HEK293 (cell line): Measurements from ENCODE around the gene KRTCAP2.

Experiments used
- CTCF ChIA-PET: fragments of 350-600 bp; formaldehyde crosslinking; extraction: SDS; loops from one replicate; lab custom pipeline; 2021; ENCODE audit warnings: antibody characterized with exemption; lab: Yijun Ruan, JAX
- POLR2A ChIA-PET: fragments of 300-600 bp; formaldehyde crosslinking; extraction: SDS; loops from one replicate; lab custom pipeline; 2020; ENCODE audit warnings: antibody characterized with exemption, inconsistent platforms; lab: Yijun Ruan, JAX
- H3K27ac ChIP-seq: fragments of 200-500 bp; sonication (Bioruptor generic); 2 replicates; pipeline ENCODE4 v1.5.1; 2014; ENCODE audit warnings: low read depth, low read length, control low read depth, inconsistent platforms; ENCODE audit errors: extremely low read depth
- H3K36me3 ChIP-seq, 2 experiments: fragments of 200-500 bp in 1 of 2; sonication (Bioruptor generic) in 1 of 2; 1 replicate in 1 of 2; 2 replicates in 1 of 2; pipeline ENCODE4 v1.5.1; 2014 to 2017; ENCODE audit warnings: inconsistent platforms in 2 of 2, low read length in 2 of 2; ENCODE audit not compliant: control insufficient read depth in 2 of 2, insufficient read depth in 1 of 2
- H3K4me1 ChIP-seq: fragments of 200-500 bp; sonication (Bioruptor generic); 2 replicates; pipeline ENCODE4 v1.5.1; 2014; ENCODE audit warnings: mild to moderate bottlenecking, low read length, inconsistent platforms; ENCODE audit not compliant: control insufficient read depth, insufficient read depth
- H3K4me3 ChIP-seq: 2 replicates; pipeline ENCODE4 v1.5.1; 2011; ENCODE audit warnings: low read depth, mild to moderate bottlenecking, control low read depth, low read length, moderate library complexity
- H3K9me3 ChIP-seq: fragments of 200-500 bp; sonication (Bioruptor generic); 2 replicates; pipeline ENCODE4 v1.5.1; 2014; ENCODE audit warnings: low read depth, low read length, inconsistent platforms; ENCODE audit not compliant: control insufficient read depth, insufficient read depth
- GLIS2 ChIP-seq: fragments of 450-650 bp; formaldehyde crosslinking; IDR thresholded peaks from 2 replicates; pipeline ENCODE4 v1.5.1; 2016; ENCODE audit warnings: missing biosample characterization, missing genetic modification characterization
- KLF8 ChIP-seq: fragments of 450-650 bp; formaldehyde crosslinking; IDR thresholded peaks from 2 replicates; pipeline ENCODE4 v1.5.1; 2016; ENCODE audit warnings: missing biosample characterization, missing genetic modification characterization
- PATZ1 ChIP-seq: fragments of 450-650 bp; formaldehyde crosslinking; IDR thresholded peaks from 2 replicates; pipeline ENCODE4 v1.5.1; 2016; ENCODE audit warnings: missing biosample characterization, missing genetic modification characterization
- SCRT2 ChIP-seq: fragments of 450-650 bp; formaldehyde crosslinking; IDR thresholded peaks from 2 replicates; pipeline ENCODE4 v1.5.1; 2016; ENCODE audit warnings: missing biosample characterization, missing genetic modification characterization
- ZBTB48 ChIP-seq: fragments of 450-650 bp; formaldehyde crosslinking; IDR thresholded peaks from 2 replicates; pipeline ENCODE4 v1.5.1; 2016; ENCODE audit warnings: missing biosample characterization, missing genetic modification characterization
- ZNF2 ChIP-seq: fragments of 450-650 bp; formaldehyde crosslinking; IDR thresholded peaks from 2 replicates; pipeline ENCODE4 v1.5.1; 2016; ENCODE audit warnings: missing biosample characterization, missing genetic modification characterization
- ZNF626 ChIP-seq: fragments of 450-650 bp; sonication (Bioruptor Pico); formaldehyde crosslinking; IDR thresholded peaks from 2 replicates; pipeline ENCODE4 v1.5.1; 2018; ENCODE audit warnings: missing biosample characterization, missing genetic modification characterization, inconsistent platforms
- ZNF677 ChIP-seq: fragments of 450-650 bp; IDR thresholded peaks from 2 replicates; pipeline ENCODE4 v1.5.0; 2018; ENCODE audit warnings: missing biosample characterization, mild to moderate bottlenecking, missing genetic modification characterization, moderate library complexity
- ZNF704 ChIP-seq: fragments of 450-650 bp; formaldehyde crosslinking; IDR thresholded peaks from 2 replicates; pipeline ENCODE4 v1.5.1; 2016; ENCODE audit warnings: missing biosample characterization, missing genetic modification characterization
- ZNF768 ChIP-seq: fragments of 450-650 bp; formaldehyde crosslinking; IDR thresholded peaks from 2 replicates; pipeline ENCODE4 v1.5.1; 2018; ENCODE audit warnings: missing biosample characterization, mild to moderate bottlenecking, missing genetic modification characterization
- ZNF843 ChIP-seq: fragments of 450-650 bp; formaldehyde crosslinking; IDR thresholded peaks from 2 replicates; pipeline ENCODE4 v1.5.1; 2016; ENCODE audit warnings: missing biosample characterization, missing genetic modification characterization
- ZXDB ChIP-seq: fragments of 450-650 bp; formaldehyde crosslinking; IDR thresholded peaks from 2 replicates; pipeline ENCODE4 v1.5.1; 2016; ENCODE audit warnings: missing biosample characterization, missing genetic modification characterization
- TF ChIP-seq, protein P1 (sequence below): fragments of 450-650 bp; formaldehyde crosslinking; IDR thresholded peaks from 2 replicates; pipeline ENCODE4 v1.5.1; 2016; ENCODE audit warnings: missing biosample characterization, missing genetic modification characterization
- TF ChIP-seq, protein P2 (sequence below): fragments of 450-650 bp; IDR thresholded peaks from 2 replicates; pipeline ENCODE4 v1.5.1; 2018; ENCODE audit warnings: missing biosample characterization, missing genetic modification characterization
- TF ChIP-seq, protein P3 (sequence below): fragments of 450-650 bp; formaldehyde crosslinking; IDR thresholded peaks from 2 replicates; pipeline ENCODE4 v1.5.1; 2016; ENCODE audit warnings: missing biosample characterization, missing genetic modification characterization

Gene KRTCAP2

DNA sequence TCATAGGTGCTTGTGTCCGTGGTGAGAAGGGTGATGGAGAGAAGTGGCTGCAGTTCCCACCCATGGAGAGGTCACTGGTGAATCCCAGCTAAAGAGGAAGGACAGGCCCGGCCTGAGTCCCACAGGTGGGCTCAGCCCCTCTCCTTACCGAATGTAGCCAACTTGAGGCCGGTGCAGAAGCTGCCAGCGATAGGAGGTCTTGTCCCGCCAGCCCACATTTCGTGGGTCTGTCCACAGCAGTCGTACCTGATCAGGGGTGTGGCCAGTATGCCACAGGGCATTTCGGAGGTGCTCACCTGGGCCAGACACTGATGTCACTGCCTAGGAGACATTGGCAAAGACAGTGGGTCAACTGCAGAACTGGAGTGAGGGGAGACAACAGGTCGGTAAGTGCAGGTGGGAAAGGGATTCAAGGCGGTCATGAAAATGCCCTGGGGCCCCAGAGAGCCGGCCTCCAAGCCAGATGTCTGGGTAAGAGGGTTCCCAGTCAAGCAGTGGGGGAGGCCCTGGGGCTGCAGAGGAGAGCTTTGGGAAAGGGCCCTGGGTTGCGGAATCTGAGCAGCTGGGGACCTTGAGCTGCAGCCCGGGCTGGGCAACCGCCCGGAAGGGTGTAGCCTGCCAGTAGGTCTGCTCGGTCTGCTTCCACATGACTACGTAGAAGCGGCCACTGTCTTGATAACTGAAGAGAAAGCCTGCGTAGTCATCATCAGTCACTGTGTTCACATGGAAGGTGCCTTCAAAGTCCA is 24.0 kb upstream of the KRTCAP2 start:
- peaks cover 3% of the 10 kb centered on the region; the same call in 1 of the 2 replicates for H3K4me1 ChIP-seq
- H3K36me3 ChIP-seq: peaks cover 0 to 51% of the 10 kb centered on the region in 2 experiments; a peak in 1 of 3 replicates
- no peak overlapping the region for H3K4me3 ChIP-seq
- ChIA-PET CTCF (interaction anchor here (1.4 to 2.4 kb wide), 2 partner anchors 10 to 22 kb away, joined by 3 to 13 read pairs; partner anchors contain the start of gene THBS3), POLR2A (no interaction called here)
- TF ChIP-seq SCRT2 (peak; percentile 48; the same call in 1 of the 2 replicates), GLIS2 (tag by site-specific recombination) (no peak)
- no peak overlapping the region for H3K27ac ChIP-seq
- H3K9me3 ChIP-seq: no peaks in the 10 kb centered on the region

DNA sequence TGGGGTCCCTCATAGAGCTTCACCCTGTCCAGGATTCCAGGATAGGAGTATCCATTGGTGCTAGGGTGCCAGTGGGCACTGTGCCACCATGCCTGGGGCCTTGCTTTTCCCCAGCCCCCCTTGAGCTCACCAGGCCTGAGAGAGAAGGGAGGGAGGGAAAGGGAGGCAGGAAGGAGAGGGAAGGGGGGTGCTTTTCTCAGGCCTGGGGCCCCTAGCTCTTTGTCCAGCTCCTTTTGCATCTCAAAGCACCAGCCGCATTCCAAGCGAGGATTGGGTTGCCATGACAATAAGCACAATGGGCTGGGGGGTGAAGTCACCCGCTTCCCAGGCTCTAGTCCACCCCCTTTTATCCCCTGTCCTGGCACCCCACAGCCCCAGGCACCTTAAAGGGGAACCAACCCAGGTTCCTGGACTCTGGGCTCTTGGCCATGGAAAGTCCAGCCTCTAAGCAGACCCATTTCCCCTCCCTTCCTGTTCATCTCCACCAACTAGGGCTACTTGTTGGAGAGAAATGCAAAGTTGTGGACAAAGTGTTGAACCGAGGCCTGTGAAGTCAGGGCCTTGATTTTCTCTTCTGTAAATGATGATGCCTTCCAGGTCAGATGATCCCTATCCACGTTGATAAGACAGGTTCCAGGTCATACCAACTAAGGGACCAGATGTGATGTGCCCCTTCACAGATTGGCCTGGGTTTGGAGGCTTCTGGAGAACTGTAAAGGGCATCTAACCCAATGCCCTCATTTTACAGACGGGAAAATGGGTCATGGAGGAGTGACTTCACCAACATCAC is 23.2 kb upstream of the KRTCAP2 start:
- no peak overlapping the region for H3K27ac ChIP-seq
- H3K4me1 ChIP-seq: peaks cover 3% of the 10 kb centered on the region; the same call in 1 of the 2 replicates
- H3K9me3 ChIP-seq: no peaks in the 10 kb centered on the region
- CTCF ChIA-PET: interaction anchor here (0.9 to 3.3 kb wide), 3 partner anchors 11 to 54 kb away, joined by 5 to 13 read pairs (median 9); partner anchors contain the start of genes KRTCAP2 and THBS3
- POLR2A ChIA-PET: interaction anchor here (0.6 to 1.2 kb wide), 3 partner anchors 13 to 1308 kb away, joined by 3 to 4 read pairs (median 3); no protein-coding TSS in a partner anchor
- H3K36me3 ChIP-seq: peaks cover 0 to 45% of the 10 kb centered on the region in 2 experiments; a peak in 1 of 3 replicates
- TF ChIP-seq ZBTB48 (tag by site-specific recombination) (0 out of 2 replicates have a peak, but pooled peaks have one; percentile 32), ZNF704 (tag by site-specific recombination) (no peak), ZNF843 (tag by site-specific recombination) (no peak), KLF8 (tag by site-specific recombination) (no peak), PATZ1 (no peak), ZXDB (tag by site-specific recombination) (no peak), ZNF2 (tag by site-specific recombination) (no peak), ZNF677 (no peak), ZNF626 (tag by site-specific recombination) (no peak), ZNF768 (tag by site-specific recombination) (no peak)
- TF ChIP-seq, protein P1, sequence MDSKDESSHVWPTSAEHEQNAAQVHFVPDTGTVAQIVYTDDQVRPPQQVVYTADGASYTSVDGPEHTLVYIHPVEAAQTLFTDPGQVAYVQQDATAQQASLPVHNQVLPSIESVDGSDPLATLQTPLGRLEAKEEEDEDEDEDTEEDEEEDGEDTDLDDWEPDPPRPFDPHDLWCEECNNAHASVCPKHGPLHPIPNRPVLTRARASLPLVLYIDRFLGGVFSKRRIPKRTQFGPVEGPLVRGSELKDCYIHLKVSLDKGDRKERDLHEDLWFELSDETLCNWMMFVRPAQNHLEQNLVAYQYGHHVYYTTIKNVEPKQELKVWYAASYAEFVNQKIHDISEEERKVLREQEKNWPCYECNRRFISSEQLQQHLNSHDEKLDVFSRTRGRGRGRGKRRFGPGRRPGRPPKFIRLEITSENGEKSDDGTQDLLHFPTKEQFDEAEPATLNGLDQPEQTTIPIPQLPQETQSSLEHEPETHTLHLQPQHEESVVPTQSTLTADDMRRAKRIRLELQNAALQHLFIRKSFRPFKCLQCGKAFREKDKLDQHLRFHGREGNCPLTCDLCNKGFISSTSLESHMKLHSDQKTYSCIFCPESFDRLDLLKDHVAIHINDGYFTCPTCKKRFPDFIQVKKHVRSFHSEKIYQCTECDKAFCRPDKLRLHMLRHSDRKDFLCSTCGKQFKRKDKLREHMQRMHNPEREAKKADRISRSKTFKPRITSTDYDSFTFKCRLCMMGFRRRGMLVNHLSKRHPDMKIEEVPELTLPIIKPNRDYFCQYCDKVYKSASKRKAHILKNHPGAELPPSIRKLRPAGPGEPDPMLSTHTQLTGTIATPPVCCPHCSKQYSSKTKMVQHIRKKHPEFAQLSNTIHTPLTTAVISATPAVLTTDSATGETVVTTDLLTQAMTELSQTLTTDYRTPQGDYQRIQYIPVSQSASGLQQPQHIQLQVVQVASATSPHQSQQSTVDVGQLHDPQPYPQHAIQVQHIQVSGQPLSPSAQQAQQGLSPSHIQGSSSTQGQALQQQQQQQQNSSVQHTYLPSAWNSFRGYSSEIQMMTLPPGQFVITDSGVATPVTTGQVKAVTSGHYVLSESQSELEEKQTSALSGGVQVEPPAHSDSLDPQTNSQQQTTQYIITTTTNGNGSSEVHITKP (tag by site-specific recombination): peak; percentile 8; the same call in 1 of the 2 replicates
- TF ChIP-seq, protein P2, sequence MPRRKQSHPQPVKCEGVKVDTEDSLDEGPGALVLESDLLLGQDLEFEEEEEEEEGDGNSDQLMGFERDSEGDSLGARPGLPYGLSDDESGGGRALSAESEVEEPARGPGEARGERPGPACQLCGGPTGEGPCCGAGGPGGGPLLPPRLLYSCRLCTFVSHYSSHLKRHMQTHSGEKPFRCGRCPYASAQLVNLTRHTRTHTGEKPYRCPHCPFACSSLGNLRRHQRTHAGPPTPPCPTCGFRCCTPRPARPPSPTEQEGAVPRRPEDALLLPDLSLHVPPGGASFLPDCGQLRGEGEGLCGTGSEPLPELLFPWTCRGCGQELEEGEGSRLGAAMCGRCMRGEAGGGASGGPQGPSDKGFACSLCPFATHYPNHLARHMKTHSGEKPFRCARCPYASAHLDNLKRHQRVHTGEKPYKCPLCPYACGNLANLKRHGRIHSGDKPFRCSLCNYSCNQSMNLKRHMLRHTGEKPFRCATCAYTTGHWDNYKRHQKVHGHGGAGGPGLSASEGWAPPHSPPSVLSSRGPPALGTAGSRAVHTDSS (tag by site-specific recombination): no peak
- TF ChIP-seq, protein P3, sequence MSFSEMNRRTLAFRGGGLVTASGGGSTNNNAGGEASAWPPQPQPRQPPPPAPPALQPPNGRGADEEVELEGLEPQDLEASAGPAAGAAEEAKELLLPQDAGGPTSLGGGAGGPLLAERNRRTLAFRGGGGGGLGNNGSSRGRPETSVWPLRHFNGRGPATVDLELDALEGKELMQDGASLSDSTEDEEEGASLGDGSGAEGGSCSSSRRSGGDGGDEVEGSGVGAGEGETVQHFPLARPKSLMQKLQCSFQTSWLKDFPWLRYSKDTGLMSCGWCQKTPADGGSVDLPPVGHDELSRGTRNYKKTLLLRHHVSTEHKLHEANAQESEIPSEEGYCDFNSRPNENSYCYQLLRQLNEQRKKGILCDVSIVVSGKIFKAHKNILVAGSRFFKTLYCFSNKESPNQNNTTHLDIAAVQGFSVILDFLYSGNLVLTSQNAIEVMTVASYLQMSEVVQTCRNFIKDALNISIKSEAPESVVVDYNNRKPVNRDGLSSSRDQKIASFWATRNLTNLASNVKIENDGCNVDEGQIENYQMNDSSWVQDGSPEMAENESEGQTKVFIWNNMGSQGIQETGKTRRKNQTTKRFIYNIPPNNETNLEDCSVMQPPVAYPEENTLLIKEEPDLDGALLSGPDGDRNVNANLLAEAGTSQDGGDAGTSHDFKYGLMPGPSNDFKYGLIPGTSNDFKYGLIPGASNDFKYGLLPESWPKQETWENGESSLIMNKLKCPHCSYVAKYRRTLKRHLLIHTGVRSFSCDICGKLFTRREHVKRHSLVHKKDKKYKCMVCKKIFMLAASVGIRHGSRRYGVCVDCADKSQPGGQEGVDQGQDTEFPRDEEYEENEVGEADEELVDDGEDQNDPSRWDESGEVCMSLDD: no peak
- H3K4me3 ChIP-seq: no peak overlapping the region
